Measurements from ENCODE around the gene FBXO3. TPM values are rescaled to one million over a fixed set of nuclear protein-coding genes. Genes with fewer than 3 reads are reported as not detected.
"Not testable (repeated sequence)": the region's sequence is repeated elsewhere in the genome, so short reads cannot be mapped to it uniquely, and the experiment has no call there.

The FBXO3 gene
- total RNA-seq, 4 donors from 2014 or later: 27.3 to 43.9 (median 34.4) TPM

DNA sequence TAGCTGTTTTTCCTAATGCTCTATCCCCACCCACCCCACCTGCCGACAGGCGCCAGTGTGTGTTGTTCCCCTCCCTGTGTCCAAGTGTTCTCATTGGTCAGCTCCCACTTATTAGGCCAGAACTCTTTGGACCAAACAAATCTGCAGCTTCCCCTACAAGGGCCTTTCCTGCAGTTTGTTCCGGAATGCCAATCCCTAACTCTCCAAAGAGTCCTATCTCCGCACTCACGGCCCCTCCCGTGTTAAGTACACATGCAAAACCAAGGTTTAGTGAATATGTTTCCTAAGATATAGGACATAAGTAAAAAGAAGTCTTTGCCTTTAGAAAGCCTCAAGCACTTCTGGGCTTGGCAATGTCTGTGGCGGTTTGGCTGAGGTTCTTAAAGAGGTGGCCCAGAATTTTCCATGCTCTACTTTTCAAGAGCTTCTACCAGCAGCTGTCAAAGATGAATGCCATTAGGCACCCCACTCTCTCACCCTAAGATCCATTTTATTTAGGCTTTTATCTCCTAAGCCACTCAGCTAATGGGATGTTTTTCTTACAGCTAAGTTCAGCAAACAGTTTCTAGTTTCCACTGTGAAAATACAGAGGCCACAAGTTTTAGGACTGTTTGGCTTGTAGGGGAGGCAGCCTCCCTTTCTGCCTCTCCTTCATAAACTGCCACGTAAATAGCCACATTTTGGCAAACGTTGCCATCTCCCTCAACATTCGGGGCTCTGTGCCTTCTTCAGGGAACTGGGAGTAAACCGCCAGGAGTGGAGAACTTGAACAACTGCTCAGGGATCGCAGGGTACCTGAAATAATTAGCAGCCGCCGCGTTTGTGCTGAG is 39.7 kb downstream of the FBXO3 start:
- Histone ChIP-seq H3K9me3 (no peaks in the 10 kb centered on the region), H3K36me3 (peaks cover 0 to 38% (median 0%) of the 10 kb centered on the region in 3 donors), H3K4me3 (peak overlapping the region; percentile 81 to 92 (median 86)), H3K27ac (peak overlapping the region; percentile 94 to 96 (median 94)), H3K27me3 (no peaks in the 10 kb centered on the region), H3K4me1 (peaks cover 9 to 70% (median 35%) of the 10 kb centered on the region in 3 donors)
- intact Hi-C loops (cut with DNase I): no loop called here
- TF ChIP-seq CTCF (IDR thresholded peaks at IDR 0.05) (no peak), POLR2A (IDR thresholded peaks at IDR 0.05) (no peak)
- WGBS, 2 donors: 11 to 12% methylated on average over 15 of the region's 15 CpGs
- DNase-seq: no peak

- intact Hi-C loops (cut with DNase I): no loop called here
- Histone ChIP-seq H3K27me3 (no peaks in the 10 kb centered on the region), H3K36me3 (peaks cover 0 to 39% (median 0%) of the 10 kb centered on the region in 3 donors), H3K4me1 (peaks cover 9 to 77% (median 35%) of the 10 kb centered on the region in 3 donors), H3K4me3 (peak overlapping the region; percentile 81 to 92 (median 86)), H3K27ac (peak overlapping the region; percentile 94 to 96 (median 94)), H3K9me3 (no peaks in the 10 kb centered on the region)
- TF ChIP-seq POLR2A (IDR thresholded peaks at IDR 0.05): no peak
- TF ChIP-seq CTCF (IDR thresholded peaks at IDR 0.05): no peak
- 49 to 59% methylated on average over 6 to 7 of the region's 7 CpGs for WGBS, 2 donors
- no peak for DNase-seq
Observed at GRCh38 chr11:33733980-33734379, 40.3 kb downstream of the FBXO3 start.

GRCh38 chr11:33731723-33732531 is 42.4 kb downstream of the FBXO3 start:
- Histone ChIP-seq H3K4me1 (peaks cover 9 to 74% (median 32%) of the 10 kb centered on the region in 3 donors), H3K27me3 (no peaks in the 10 kb centered on the region), H3K36me3 (peaks cover 0 to 39% (median 0%) of the 10 kb centered on the region in 3 donors), H3K4me3 (peak overlapping the region in 2 of 4 donors; percentile 11 to 81), H3K9me3 (no peaks in the 10 kb centered on the region), H3K27ac (peak overlapping the region in 3 of 4 donors; percentile 12 to 94 (median 17))
- WGBS, 2 donors: 52 to 56% methylated on average over 9 of the region's 9 CpGs
- no peak for DNase-seq
- TF ChIP-seq POLR2A (IDR thresholded peaks at IDR 0.05): no peak
- no peak for TF ChIP-seq CTCF (IDR thresholded peaks at IDR 0.05)
- intact Hi-C loops (cut with DNase I): no loop called here

GRCh38 chr11:33730716-33731115 is 43.6 kb downstream of the FBXO3 start:
- Histone ChIP-seq H3K36me3 (peaks cover 0 to 39% (median 0%) of the 10 kb centered on the region in 3 donors), H3K4me3 (peak overlapping the region in 1 of 4 donors; percentile 21), H3K27me3 (no peaks in the 10 kb centered on the region), H3K27ac (peak overlapping the region in 1 of 4 donors; percentile 2), H3K9me3 (no peaks in the 10 kb centered on the region), H3K4me1 (peaks cover 9 to 76% (median 28%) of the 10 kb centered on the region in 3 donors)
- intact Hi-C loops (cut with DNase I): no loop called here
- TF ChIP-seq POLR2A (IDR thresholded peaks at IDR 0.05): no peak
- no peak for DNase-seq
- WGBS, 2 donors: 71 to 76% methylated on average over 7 of the region's 7 CpGs

DNA sequence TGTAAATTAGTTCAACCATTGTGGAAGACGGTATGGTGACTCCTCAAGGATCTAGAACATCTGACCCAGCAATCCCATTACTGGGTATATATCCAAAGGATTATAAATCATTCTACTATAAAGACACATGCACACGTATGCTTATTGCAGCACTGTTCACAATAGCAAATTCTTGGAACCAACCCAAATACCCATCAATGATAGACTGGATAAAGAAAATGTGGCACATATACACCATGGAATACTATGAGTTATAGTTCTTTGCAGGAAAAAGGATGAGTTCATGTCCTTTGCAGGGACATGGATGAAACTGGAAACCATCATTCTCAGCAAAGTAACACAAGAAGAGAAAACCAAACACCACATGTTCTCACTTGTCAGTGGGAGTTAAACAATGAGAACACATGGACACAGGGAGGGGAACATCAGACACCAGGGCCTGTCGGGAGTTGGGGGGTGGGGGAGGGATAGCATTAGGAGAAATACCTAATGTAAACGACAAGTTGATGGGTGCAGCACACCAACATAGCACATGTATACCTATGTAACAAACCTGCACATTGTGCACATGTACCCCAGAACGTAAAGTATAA is 45.2 kb downstream of the FBXO3 start:
- intact Hi-C loops (cut with DNase I); H3K27me3 ChIP-seq; H3K9me3 ChIP-seq; H3K4me3 ChIP-seq; H3K27ac ChIP-seq; DNase-seq: not testable (repeated sequence)
- Histone ChIP-seq H3K4me1 (peaks cover 11 to 80% (median 40%) of the 10 kb centered on the region in 3 donors), H3K36me3 (peaks cover 0 to 39% (median 0%) of the 10 kb centered on the region in 3 donors)
- WGBS, 2 donors: 47 to 49% methylated on average over 5 of the region's 5 CpGs

- H3K9me3 ChIP-seq; intact Hi-C loops (cut with DNase I); H3K4me3 ChIP-seq; H3K27me3 ChIP-seq; H3K27ac ChIP-seq; DNase-seq: not testable (repeated sequence)
- Histone ChIP-seq H3K36me3 (peaks cover 0 to 26% (median 0%) of the 10 kb centered on the region in 3 donors), H3K4me1 (peaks cover 23 to 80% (median 51%) of the 10 kb centered on the region in 3 donors)
- WGBS, 2 donors: 62 to 72% methylated on average over 1 of the region's 1 CpG
Observed at GRCh38 chr11:33727539-33727938, 46.8 kb downstream of the FBXO3 start.

All from esophagus squamous epithelium (tissue), 5 donors.